HepG2 (cell line): ENCODE data around the gene GADD45GIP1. TPM values are rescaled to one million over a fixed set of nuclear protein-coding genes. Genes with fewer than 3 reads are reported as not detected.

Source experiments
- ATF1 ChIP-seq: IDR thresholded peaks from 2 replicates; pipeline ENCODE4 v1.6.1; 2016; ENCODE audit warnings: mild to moderate bottlenecking, control low read depth
- ATF7 ChIP-seq, 2 experiments: fragments of 450-650 bp in 1 of 2; sonication (generic) in 1 of 2; formaldehyde crosslinking in 1 of 2; IDR thresholded peaks; 2 replicates each; pipeline versions ENCODE4 v1.4.0 to v1.6.1; 2016 to 2020; ENCODE audit warnings: antibody characterized with exemption in 1 of 2, mild to moderate bottlenecking in 1 of 2, missing genetic modification reagents in 1 of 2
- ESRRA ChIP-seq: sonication (generic); formaldehyde crosslinking; IDR thresholded peaks from 2 replicates; pipeline ENCODE4 v1.5.1; 2020; ENCODE audit warnings: mild to moderate bottlenecking, low read depth, missing genetic modification reagents
- FOXC1 ChIP-seq: sonication (generic); formaldehyde crosslinking; IDR thresholded peaks from 2 replicates; pipeline ENCODE4 v1.8.0; 2022; ENCODE audit warnings: mild to moderate bottlenecking, missing genetic modification reagents, borderline replicate concordance
- HDAC2 ChIP-seq: sonication (generic); formaldehyde crosslinking; IDR thresholded peaks from 2 replicates; pipeline ENCODE4 v1.4.0; 2020; ENCODE audit warnings: missing genetic modification reagents
- HES4 ChIP-seq: sonication (generic); formaldehyde crosslinking; IDR thresholded peaks from 2 replicates; pipeline ENCODE4 v1.9.0; 2021; ENCODE audit warnings: mild to moderate bottlenecking, missing genetic modification reagents, borderline replicate concordance
- IKZF1 ChIP-seq: fragments of 450-650 bp; IDR thresholded peaks from 2 replicates; pipeline ENCODE4 v1.7.1; 2016
- NR2C2 ChIP-seq: sonication (generic); formaldehyde crosslinking; IDR thresholded peaks from 2 replicates; pipeline ENCODE4 v1.4.0; 2020; ENCODE audit warnings: missing genetic modification reagents, mild to moderate bottlenecking, moderate library complexity, borderline replicate concordance
- PCBP2 ChIP-seq: fragments of 200-400 bp; formaldehyde crosslinking; optimal IDR thresholded peaks from 2 replicates; pipeline ENCODE3; 2018; ENCODE audit warnings: low read length, low read depth; ENCODE audit not compliant: poor library complexity, severe bottlenecking
- ZNF138 ChIP-seq: sonication (generic); formaldehyde crosslinking; IDR thresholded peaks from 2 replicates; pipeline ENCODE4 v1.5.0; 2020; ENCODE audit warnings: mild to moderate bottlenecking, low read depth, missing genetic modification reagents
- ZNF619 ChIP-seq: sonication (generic); formaldehyde crosslinking; IDR thresholded peaks from 2 replicates; pipeline ENCODE4 v1.4.0; 2020; ENCODE audit warnings: mild to moderate bottlenecking, missing genetic modification reagents
- ZSCAN9 ChIP-seq: IDR thresholded peaks from 2 replicates; pipeline ENCODE4 v1.6.1; 2016; ENCODE audit warnings: borderline replicate concordance
- polyA plus RNA-seq, 8 experiments: library from polyadenylated mRNA; depleted of rRNA in 3 of 8; stranded (reverse) in 7 of 8; unstranded in 1 of 8; fragments of >200 nt; fragmentation: Illumina TruSeq in 4 of 8; extraction: Trizol in 4 of 8; gene quantifications; 2 replicates each; pipeline versions ENCODE4 v1.2.1 to v1.2.3, GENCODE V29; 2011 to 2016; ENCODE audit warnings: low read depth in 4 of 8, missing spikeins in 1 of 8, mixed read lengths in 1 of 8; ENCODE audit not compliant: insufficient read depth in 1 of 8
- total RNA-seq, 5 experiments: library from RNA; depleted of rRNA; stranded (reverse); fragments of >200 nt; fragmentation: Illumina TruSeq; extraction: Trizol; gene quantifications; 2 replicates each; pipeline ENCODE4 v1.2.3, GENCODE V29; 2016; ENCODE audit warnings: low read depth in 1 of 5
- TF ChIP-seq, protein P1 (sequence below): sonication (generic); formaldehyde crosslinking; IDR thresholded peaks from 2 replicates; pipeline ENCODE4 v1.4.0; 2020; ENCODE audit warnings: missing genetic modification reagents, borderline replicate concordance
- TF ChIP-seq, protein P2 (sequence below): IDR thresholded peaks from 2 replicates; pipeline ENCODE4 v1.6.1; 2016; ENCODE audit warnings: low read depth, borderline replicate concordance
- TF ChIP-seq, protein P3 (sequence below), 2 experiments: sonication (generic) in 1 of 2; formaldehyde crosslinking in 1 of 2; IDR thresholded peaks; 2 replicates each; pipeline versions ENCODE4 v1.4.0 to v1.6.1; 2016 to 2020; ENCODE audit warnings: borderline replicate concordance in 1 of 2, low read depth in 1 of 2, mild to moderate bottlenecking in 1 of 2, missing genetic modification reagents in 1 of 2
- TF ChIP-seq, protein P4 (sequence below), 2 experiments: IDR thresholded peaks; 2 replicates each; pipeline ENCODE4 v1.6.1; 2011 to 2012; ENCODE audit warnings: low read length in 2 of 2, borderline replicate concordance in 1 of 2, low read depth in 1 of 2, mild to moderate bottlenecking in 1 of 2, moderate library complexity in 1 of 2

The GADD45GIP1 gene
- total and polyA plus RNA-seq, 2 of the 13 experiments (the other 11 are each of a cell fraction or from before 2014, with no cell fraction given), result 24.6 to 30.7 TPM

- TF ChIP-seq, protein P1, sequence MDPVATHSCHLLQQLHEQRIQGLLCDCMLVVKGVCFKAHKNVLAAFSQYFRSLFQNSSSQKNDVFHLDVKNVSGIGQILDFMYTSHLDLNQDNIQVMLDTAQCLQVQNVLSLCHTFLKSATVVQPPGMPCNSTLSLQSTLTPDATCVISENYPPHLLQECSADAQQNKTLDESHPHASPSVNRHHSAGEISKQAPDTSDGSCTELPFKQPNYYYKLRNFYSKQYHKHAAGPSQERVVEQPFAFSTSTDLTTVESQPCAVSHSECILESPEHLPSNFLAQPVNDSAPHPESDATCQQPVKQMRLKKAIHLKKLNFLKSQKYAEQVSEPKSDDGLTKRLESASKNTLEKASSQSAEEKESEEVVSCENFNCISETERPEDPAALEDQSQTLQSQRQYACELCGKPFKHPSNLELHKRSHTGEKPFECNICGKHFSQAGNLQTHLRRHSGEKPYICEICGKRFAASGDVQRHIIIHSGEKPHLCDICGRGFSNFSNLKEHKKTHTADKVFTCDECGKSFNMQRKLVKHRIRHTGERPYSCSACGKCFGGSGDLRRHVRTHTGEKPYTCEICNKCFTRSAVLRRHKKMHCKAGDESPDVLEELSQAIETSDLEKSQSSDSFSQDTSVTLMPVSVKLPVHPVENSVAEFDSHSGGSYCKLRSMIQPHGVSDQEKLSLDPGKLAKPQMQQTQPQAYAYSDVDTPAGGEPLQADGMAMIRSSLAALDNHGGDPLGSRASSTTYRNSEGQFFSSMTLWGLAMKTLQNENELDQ (CRISPR knock-in tag), result no peak
- TF ChIP-seq, protein P2, sequence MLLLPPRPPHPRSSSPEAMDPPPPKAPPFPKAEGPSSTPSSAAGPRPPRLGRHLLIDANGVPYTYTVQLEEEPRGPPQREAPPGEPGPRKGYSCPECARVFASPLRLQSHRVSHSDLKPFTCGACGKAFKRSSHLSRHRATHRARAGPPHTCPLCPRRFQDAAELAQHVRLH (CRISPR knock-in tag), result no peak
- TF ChIP-seq ZSCAN9, result no peak; the same call in 1 of the 2 replicates
- 0 out of 2 replicates have a peak, but pooled peaks have one; percentile 87 for TF ChIP-seq HES4
- TF ChIP-seq ZNF619 (CRISPR knock-in tag), result peak; percentile 71; the same call in 1 of the 2 replicates
- TF ChIP-seq, protein P3, sequence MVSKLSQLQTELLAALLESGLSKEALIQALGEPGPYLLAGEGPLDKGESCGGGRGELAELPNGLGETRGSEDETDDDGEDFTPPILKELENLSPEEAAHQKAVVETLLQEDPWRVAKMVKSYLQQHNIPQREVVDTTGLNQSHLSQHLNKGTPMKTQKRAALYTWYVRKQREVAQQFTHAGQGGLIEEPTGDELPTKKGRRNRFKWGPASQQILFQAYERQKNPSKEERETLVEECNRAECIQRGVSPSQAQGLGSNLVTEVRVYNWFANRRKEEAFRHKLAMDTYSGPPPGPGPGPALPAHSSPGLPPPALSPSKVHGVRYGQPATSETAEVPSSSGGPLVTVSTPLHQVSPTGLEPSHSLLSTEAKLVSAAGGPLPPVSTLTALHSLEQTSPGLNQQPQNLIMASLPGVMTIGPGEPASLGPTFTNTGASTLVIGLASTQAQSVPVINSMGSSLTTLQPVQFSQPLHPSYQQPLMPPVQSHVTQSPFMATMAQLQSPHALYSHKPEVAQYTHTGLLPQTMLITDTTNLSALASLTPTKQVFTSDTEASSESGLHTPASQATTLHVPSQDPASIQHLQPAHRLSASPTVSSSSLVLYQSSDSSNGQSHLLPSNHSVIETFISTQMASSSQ (IDR thresholded peaks at IDR 0.05; ENCODE audit: low read depth), result no peak
- TF ChIP-seq, protein P3 (CRISPR knock-in tag; IDR thresholded peaks at IDR 0.05; ENCODE audit: borderline replicate concordance), result 0 out of 2 replicates have a peak, but pooled peaks have one; percentile 34
- TF ChIP-seq NR2C2 (CRISPR knock-in tag), result peak; percentile 95
- peak; percentile 34 for TF ChIP-seq FOXC1
- TF ChIP-seq ZNF138 (CRISPR knock-in tag), result no peak; the same call in 1 of the 2 replicates
- TF ChIP-seq IKZF1, result no peak
- TF ChIP-seq, protein P4, sequence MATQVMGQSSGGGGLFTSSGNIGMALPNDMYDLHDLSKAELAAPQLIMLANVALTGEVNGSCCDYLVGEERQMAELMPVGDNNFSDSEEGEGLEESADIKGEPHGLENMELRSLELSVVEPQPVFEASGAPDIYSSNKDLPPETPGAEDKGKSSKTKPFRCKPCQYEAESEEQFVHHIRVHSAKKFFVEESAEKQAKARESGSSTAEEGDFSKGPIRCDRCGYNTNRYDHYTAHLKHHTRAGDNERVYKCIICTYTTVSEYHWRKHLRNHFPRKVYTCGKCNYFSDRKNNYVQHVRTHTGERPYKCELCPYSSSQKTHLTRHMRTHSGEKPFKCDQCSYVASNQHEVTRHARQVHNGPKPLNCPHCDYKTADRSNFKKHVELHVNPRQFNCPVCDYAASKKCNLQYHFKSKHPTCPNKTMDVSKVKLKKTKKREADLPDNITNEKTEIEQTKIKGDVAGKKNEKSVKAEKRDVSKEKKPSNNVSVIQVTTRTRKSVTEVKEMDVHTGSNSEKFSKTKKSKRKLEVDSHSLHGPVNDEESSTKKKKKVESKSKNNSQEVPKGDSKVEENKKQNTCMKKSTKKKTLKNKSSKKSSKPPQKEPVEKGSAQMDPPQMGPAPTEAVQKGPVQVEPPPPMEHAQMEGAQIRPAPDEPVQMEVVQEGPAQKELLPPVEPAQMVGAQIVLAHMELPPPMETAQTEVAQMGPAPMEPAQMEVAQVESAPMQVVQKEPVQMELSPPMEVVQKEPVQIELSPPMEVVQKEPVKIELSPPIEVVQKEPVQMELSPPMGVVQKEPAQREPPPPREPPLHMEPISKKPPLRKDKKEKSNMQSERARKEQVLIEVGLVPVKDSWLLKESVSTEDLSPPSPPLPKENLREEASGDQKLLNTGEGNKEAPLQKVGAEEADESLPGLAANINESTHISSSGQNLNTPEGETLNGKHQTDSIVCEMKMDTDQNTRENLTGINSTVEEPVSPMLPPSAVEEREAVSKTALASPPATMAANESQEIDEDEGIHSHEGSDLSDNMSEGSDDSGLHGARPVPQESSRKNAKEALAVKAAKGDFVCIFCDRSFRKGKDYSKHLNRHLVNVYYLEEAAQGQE (IDR thresholded peaks at IDR 0.05; ENCODE audit: borderline replicate concordance in 1 of 2, low read depth in 1 of 2, low read length in 2 of 2), result peak in 1 of 2 experiments; percentile 43; a peak in 1 of 4 replicates
- TF ChIP-seq ATF7 (IDR thresholded peaks at IDR 0.05), result no peak
- TF ChIP-seq ATF7 (CRISPR knock-in tag; IDR thresholded peaks at IDR 0.05), result 0 out of 2 replicates have a peak, but pooled peaks have one; percentile 45
- TF ChIP-seq HDAC2, result peak; percentile 55; the same call in 1 of the 2 replicates
- no peak for TF ChIP-seq PCBP2
- peak; percentile 66 for TF ChIP-seq ESRRA (CRISPR knock-in tag)
- no peak for TF ChIP-seq ATF1 (CRISPR knock-in tag)
Observed at GRCh38 chr19:12933287-12934072, 23.5 kb downstream of the GADD45GIP1 start, which contains the start of gene FARSA (continued).
